Gastroesophageal sphincter (tissue), 4 donors: ENCODE measurements around the gene GDPGP1. TPM values are rescaled to one million over a fixed set of nuclear protein-coding genes. Genes with fewer than 3 reads are reported as not detected.
"Not testable (repeated sequence)": the region's sequence is repeated elsewhere in the genome, so short reads cannot be mapped to it uniquely, and the experiment has no call there.

Experiments used
- ATAC-seq: fragments of 150-250 bp; one replicate; pipeline ENCODE4 v1.9.1; 2016; ENCODE audit warnings: mild to moderate bottlenecking, moderate library complexity
- H3K27ac ChIP-seq, 4 donors: fragments of 200-600 bp; sonication (generic) in 3 of 4; 1 replicate in 3 of 4; 2 replicates in 1 of 4; pipeline ENCODE4 v1.5.1; 2016 to 2019
- H3K27me3 ChIP-seq: fragments of 200-600 bp; sonication (generic); one replicate; pipeline ENCODE4 v1.5.1; 2019
- H3K36me3 ChIP-seq, 2 donors: fragments of 200-600 bp; sonication (generic); one replicate each; pipeline ENCODE4 v1.5.1; 2019; ENCODE audit warnings: control low read depth in 1 of 2
- H3K4me1 ChIP-seq, 3 donors: fragments of 200-600 bp; sonication (generic); 1 replicate in 2 of 3; 2 replicates in 1 of 3; pipeline ENCODE4 v1.5.1; 2016 to 2019; ENCODE audit warnings: control low read depth in 2 of 3
- H3K4me3 ChIP-seq, 2 donors: fragments of 200-600 bp; sonication (generic); one replicate each; pipeline ENCODE4 v1.5.1; 2019; ENCODE audit warnings: mild to moderate bottlenecking in 1 of 2, moderate library complexity in 1 of 2
- H3K9me3 ChIP-seq, 3 donors: fragments of 200-600 bp; sonication (generic); one replicate each; pipeline ENCODE4 v1.5.1; 2017 to 2019; ENCODE audit warnings: control low read depth in 2 of 3
- EP300 ChIP-seq: sonication (generic); formaldehyde crosslinking; IDR thresholded peaks from one replicate; pipeline ENCODE4 v1.6.1; 2017; ENCODE audit warnings: antibody characterized with exemption, mild to moderate bottlenecking
- POLR2A ChIP-seq, 2 donors: fragments of 450-650 bp; IDR thresholded peaks; one replicate each; pipeline ENCODE4 v1.6.1; 2017; ENCODE audit warnings: antibody characterized with exemption in 2 of 2, mild to moderate bottlenecking in 2 of 2, moderate library complexity in 1 of 2
- POLR2AphosphoS5 ChIP-seq: sonication (generic); formaldehyde crosslinking; IDR thresholded peaks from one replicate; pipeline ENCODE4 v1.6.1; 2017; ENCODE audit warnings: antibody characterized with exemption
- WGBS, 2 donors: methylation state at CpG; one replicate each; pipeline ENCODE4 v1.1.5; 2018; ENCODE audit warnings: low coverage in 1 of 2; 5-methylcytosine and 5-hydroxymethylcytosine counted together
- total RNA-seq, 4 donors: library from RNA; depleted of rRNA; stranded (reverse); fragments of >200 nt; gene quantifications; one replicate each; pipeline ENCODE4 v1.1.0, GENCODE V29; 2016
- TF ChIP-seq, protein P1 (sequence below), 4 experiments: fragments of 200-600 bp in 2 of 4; fragments of 450-650 bp in 2 of 4; sonication (generic) in 1 of 4; IDR thresholded peaks; one replicate each; pipeline ENCODE4 v1.5.1; 2017 to 2019; ENCODE audit warnings: antibody characterized with exemption in 4 of 4, mild to moderate bottlenecking in 2 of 4, moderate library complexity in 2 of 4

GDPGP1 gene, protein sequence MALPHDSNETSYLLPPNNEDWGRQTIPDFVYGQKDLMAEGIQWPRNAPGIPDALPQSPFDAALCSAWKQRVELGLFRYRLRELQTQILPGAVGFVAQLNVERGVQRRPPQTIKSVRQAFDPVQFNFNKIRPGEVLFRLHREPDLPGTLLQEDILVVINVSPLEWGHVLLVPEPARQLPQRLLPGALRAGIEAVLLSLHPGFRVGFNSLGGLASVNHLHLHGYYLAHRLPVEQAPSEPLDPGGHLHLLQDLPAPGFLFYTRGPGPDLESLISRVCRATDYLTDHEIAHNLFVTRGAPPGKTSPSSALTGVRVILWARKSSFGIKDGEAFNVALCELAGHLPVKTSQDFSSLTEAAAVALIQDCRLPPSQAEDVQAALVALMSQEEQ
- total RNA-seq = 1 to 10 TPM; 2.0 to 8.9 (median 7.5) TPM

DNA sequence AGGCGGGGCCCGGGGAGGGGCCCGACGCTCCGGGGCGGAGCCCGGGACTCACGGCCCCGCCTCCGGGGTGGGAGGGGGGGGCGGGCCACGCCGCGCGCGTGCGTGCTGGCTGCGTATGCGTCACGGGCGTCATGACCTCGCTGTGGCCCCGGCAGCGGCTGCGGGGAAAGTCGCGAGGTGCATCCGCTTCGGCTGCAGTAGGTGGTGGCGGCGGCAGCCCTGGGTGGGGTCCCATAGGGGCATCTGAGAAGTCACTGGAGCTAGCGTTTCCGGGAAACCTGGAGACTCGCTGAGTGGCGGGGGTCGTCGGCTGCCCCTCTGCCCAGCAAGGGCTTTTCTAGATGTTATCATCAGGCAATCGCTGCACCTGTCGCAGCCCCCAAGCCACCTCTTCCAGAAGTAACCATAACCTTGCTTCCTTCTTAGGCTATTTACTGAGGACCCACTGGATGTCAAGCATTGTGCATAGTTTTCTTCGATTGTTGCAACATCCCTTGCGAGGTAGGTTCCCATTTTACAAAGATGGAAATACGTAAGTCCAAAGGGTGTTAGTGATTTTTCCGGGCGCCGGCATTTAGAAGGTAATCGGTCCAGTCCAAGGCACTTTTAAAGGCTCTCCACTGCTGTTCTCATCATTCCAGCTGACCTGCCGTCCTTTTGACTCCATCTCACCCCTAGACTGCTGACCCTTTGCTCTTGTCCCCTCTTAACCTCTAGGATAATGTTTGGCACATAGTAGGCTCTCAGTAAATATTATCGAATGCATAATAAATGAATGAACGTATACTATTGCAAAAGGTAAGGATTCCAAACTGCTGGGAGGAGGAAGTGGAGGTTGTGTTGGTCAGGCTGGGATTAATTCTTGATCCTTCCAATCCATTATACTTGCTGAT is at the start of gene GDPGP1:
Gene GDPGP1 (plus strand): TSS at position 114 of the 893 bp plus-strand sequence. CDS start 6,700 bp downstream, outside the sequence.
- Histone ChIP-seq H3K36me3 (peaks cover 0 to 60% of the 10 kb centered on the region in 2 donors), H3K27me3 (no peaks in the 10 kb centered on the region), H3K9me3 (no peaks in the 10 kb centered on the region), H3K4me3 (peak within 1 kb of the TSS; percentile 95 to 96), H3K27ac (peak within 1 kb of the TSS; percentile 89 to 97 (median 92)), H3K4me1 (peaks cover 0 to 58% (median 36%) of the 10 kb centered on the region in 3 donors)
- ATAC-seq = peak; percentile 3
- whole genome bisulfite sequencing, 2 donors = 7 to 17% methylated on average over 9 to 16 of the region's 49 CpGs
- TF ChIP-seq POLR2A (IDR thresholded peaks at IDR 0.05) (peak; percentile 59 to 80), POLR2AphosphoS5 (peak; percentile 78)
- TF ChIP-seq, protein P1, sequence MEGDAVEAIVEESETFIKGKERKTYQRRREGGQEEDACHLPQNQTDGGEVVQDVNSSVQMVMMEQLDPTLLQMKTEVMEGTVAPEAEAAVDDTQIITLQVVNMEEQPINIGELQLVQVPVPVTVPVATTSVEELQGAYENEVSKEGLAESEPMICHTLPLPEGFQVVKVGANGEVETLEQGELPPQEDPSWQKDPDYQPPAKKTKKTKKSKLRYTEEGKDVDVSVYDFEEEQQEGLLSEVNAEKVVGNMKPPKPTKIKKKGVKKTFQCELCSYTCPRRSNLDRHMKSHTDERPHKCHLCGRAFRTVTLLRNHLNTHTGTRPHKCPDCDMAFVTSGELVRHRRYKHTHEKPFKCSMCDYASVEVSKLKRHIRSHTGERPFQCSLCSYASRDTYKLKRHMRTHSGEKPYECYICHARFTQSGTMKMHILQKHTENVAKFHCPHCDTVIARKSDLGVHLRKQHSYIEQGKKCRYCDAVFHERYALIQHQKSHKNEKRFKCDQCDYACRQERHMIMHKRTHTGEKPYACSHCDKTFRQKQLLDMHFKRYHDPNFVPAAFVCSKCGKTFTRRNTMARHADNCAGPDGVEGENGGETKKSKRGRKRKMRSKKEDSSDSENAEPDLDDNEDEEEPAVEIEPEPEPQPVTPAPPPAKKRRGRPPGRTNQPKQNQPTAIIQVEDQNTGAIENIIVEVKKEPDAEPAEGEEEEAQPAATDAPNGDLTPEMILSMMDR (IDR thresholded peaks at IDR 0.05) = no peak

DNA sequence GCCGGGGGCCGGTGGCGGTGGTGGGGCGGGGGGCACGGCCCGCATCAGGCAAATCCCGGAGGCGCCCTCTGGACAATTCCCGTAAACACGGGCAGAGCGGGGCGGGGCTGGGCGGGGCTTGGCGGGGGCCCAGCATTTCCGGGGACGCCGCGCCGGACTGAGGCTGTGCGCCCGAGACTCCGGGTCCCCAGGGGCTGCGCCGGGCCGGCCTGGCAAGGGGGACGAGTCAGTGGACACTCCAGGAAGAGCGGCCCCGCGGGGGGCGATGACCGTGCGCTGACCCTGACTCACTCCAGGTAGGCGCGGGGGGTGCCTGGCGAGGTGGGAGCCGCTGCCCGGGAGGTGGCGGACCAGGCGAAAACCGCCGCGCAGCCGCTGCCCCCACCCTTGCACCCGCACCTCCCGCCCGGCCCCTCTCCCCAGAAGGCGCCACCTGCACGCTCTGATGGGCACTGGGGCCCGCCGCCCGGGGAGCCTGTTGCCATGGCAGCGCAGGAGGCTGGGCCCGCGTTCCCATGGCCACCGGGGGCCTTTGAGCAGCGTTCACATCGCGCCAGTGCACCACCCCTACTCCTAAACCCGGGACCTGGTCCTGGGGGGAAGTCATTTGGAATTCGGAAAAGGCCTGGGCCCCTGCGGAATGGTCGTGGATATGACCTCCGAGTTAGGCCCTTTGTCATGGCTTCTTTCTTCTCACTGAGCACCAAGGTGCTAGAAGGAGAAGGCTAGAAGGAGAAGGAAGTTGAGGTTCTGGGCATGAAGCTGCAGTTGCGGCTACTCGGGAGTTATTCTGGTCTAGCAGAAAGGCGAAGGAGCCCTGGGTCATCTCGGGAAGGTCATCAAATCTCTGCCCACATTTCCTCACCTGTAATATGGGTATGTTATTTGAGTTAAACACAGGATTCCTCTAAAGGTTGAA is 49.0 kb upstream of the GDPGP1 start:
- ATAC-seq = peak; percentile 78
- TF ChIP-seq POLR2A (IDR thresholded peaks at IDR 0.05) (peak; percentile 51 to 61), EP300 (no peak), POLR2AphosphoS5 (peak; percentile 56)
- TF ChIP-seq, protein P1 (IDR thresholded peaks at IDR 0.05) = peak in 1 of 4 experiments; percentile 20
- 20% methylated on average over 1 of the region's 67 CpGs; no CpG with 5 or more reads in 1 of the 2 donors for WGBS, 2 donors
- Histone ChIP-seq H3K9me3 (no peaks in the 10 kb centered on the region), H3K4me1 (peaks cover 0 to 83% (median 13%) of the 10 kb centered on the region in 3 donors), H3K27ac (peak overlapping the region; percentile 91 to 97 (median 95)), H3K4me3 (peak overlapping the region; percentile 68 to 69), H3K36me3 (no peaks in the 10 kb centered on the region), H3K27me3 (no peaks in the 10 kb centered on the region)

DNA sequence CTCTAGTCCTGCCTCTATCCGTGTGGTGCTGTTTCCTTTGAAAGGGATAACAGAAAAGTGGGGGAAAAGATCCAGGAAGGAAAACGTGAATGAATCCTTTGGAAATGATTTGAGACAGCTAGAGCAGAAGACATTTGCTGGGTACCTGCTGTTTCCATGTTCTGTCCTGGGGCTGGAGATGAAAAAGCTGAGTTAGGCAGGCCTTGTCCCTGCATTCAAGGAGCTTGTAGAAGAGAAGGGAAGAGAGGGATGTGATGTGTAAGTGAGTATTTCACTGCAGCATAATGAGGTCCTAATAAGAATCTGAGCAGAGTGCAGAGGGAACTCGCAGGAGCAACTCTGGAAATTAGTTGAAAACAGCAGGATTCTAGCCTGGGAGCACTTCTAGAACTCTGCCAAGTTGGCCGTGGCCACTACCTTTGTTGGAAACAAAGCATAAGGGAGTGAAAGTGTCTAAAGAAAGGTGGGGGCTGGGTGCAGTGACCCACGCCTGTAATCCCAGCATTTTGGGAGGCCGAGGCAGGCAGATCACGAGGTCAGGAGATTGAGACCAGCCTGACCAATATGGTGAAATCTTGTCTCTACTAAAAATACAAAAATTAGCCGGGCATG is 46.6 kb upstream of the GDPGP1 start:
- 30 to 48% methylated on average over 7 of the region's 8 CpGs for WGBS, 2 donors
- H3K36me3 ChIP-seq = no peaks in the 10 kb centered on the region
- H3K4me1 ChIP-seq = peaks cover 0 to 97% (median 31%) of the 10 kb centered on the region in 3 donors
- H3K4me3 ChIP-seq = peak overlapping the region in 1 of 2 donors; percentile 1
- H3K27ac ChIP-seq = peak overlapping the region; percentile 43 to 97 (median 84)
- no peaks in the 10 kb centered on the region for H3K27me3 ChIP-seq
- no peak for TF ChIP-seq POLR2A (IDR thresholded peaks at IDR 0.05)
- TF ChIP-seq, protein P1 (IDR thresholded peaks at IDR 0.05) = no peak
- no peak for TF ChIP-seq EP300
- TF ChIP-seq POLR2AphosphoS5 = no peak
- no peak for ATAC-seq
- H3K9me3 ChIP-seq = no peaks in the 10 kb centered on the region

DNA sequence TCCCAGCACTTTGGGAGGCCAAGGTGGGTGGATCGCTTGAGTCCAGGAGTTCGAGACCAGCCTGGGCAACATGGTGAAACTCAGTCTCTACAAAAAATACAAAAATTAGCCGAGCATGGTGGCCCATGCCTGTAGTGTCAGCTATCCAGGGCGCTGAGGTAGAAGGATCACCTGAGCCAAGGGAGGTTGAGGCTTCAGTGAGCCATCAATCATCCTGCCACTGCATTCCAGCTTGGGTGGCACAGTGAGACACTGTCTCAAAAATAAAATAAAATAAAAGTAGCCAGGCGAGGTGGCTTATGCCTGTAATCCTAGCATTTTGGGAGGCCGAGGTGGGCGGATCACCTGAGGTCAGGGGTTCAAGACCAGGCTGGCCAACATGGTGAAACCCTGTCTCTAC is 45.9 kb upstream of the GDPGP1 start:
- not testable (repeated sequence) for H3K36me3 ChIP-seq, ATAC-seq, H3K4me3 ChIP-seq, H3K9me3 ChIP-seq, H3K27me3 ChIP-seq
- WGBS, 2 donors = 83% methylated on average over 1 to 5 of the region's 7 CpGs
- Histone ChIP-seq H3K27ac (peak overlapping the region in 3 of 4 donors; percentile 48 to 97 (median 94)), H3K4me1 (peaks cover 0 to 97% (median 37%) of the 10 kb centered on the region in 3 donors)
